CD4-positive, alpha-beta T cell treated with Interferon gamma for 1 hour (primary cell): ENCODE measurements around the gene DDAH1.

Experiments used
- DNase-seq: peaks from one replicate; pipeline ENCODE4 v3.0.0-alpha.2; 2020

Gene DDAH1

GRCh38 chr1:85295006-85295431 is 169.9 kb downstream of the DDAH1 start:
- DNase-seq, result no peak

DNA sequence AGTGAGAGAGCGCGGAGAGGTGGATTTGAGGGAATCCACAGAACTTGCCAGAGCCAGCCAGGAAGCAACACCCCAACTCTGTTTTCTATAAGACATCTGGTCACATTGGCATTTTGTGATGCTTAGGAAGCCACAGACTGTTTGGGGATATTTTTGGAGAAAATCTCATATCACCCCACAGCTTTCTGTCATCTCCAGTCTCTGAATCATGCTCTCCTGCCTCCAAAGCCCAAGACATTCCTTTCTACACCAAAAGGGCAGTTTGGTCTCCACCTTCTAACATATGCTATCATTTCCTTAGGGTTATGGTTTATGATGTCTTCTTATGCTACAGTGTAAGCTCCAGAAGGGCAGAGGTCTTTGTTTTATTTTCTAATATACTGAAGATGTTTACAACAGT is 174.1 kb downstream of the DDAH1 start:
- no peak for DNase-seq

DNA sequence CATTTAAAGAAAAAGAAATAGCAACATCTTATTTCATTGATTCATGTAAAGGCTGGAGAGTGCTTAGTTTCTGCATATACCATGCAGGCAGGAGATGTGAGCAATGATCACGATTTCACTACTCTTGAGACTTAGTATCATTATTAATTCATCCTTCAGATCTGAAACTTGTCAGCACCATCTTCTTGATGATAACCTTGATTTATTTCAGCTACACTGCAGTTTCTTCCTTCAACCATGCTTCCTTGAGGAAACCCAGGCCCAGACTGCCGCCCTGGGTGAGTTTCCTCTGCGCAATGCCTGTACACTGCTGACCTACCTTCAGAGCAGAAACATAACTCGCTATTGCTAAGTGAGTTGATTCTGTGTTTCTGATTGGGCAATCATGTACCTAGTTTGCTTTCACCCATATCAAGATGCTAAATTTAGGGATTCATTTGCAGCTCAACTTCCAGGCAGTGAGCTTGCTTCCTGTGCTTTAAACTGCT is 175.1 kb downstream of the DDAH1 start:
- DNase-seq, result no peak

DNA sequence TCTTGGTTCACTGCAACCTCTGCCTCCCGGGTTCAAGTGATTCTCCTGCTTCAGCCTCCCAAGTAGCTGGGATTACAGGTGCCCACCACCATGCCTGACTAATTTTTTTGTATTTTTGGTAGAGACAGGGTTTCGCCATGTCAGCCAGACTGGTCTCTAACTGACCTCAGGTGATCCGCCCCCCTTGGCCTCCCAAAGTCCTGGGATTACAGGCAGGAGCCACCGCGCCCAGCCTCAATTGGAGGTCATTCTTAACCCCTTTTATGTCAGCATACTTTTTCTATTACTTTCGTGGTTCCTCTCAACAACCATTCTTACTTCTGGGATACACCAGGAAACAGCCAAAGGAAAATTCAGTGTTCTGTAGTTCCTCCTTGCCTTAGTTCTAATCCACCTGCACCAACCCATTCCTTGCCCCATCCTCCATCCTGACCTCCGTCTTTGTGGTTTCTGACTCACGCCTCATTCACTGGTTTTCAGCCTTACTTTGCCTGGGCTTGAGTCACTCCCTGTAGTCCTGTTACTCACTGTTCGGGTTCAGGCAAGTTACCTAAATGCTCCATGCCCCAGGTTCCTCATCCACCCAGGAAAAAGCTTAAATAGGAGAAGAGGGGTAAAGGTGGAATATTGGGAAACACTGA is 175.6 kb downstream of the DDAH1 start:
- DNase-seq, result no peak

DNA sequence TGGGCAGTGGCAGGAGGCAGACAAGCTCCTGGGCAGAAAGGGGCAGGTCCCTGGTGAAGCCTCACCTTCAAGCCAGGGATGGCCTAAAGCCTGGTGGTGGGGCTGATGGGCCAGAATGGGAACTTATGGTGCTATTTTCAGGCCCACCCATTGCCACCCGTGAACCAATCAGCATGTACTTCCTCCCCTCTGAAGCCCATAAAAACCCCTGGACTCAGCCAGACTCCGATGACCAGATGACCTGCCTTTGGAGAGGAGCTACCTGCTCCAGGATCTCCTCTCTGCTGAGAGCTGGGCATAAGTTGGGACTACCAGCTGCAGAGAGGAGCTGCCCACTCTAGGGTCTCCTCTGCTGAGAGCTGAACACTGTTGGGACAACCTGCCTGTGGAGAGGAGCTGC is 180.8 kb downstream of the DDAH1 start:
- no peak for DNase-seq

- DNase-seq, result no peak
These were observed 181.3 kb downstream of the DDAH1 start for GRCh38 chr1:85283475-85284199.

DNA sequence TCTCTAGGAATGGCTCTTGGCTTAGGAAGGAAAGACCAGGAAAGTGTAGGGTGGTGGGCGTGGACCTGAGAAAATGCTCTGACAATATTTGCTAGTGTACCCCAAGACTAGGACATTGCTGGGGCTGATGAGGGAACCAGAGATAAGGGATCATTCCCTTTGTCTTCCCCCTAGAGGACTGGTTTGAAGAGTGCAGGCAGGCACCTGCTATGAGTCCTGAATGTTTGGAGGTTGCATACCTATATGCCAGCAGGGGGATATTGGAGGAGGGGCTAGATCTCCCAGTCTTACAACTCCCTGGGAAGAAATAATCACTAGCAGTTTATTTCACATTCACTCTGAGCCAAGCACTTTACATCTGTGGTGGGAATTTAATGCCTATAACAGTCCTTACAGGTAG is 182.5 kb downstream of the DDAH1 start:
- DNase-seq, result no peak

GRCh38 chr1:85280636-85281035 is 184.3 kb downstream of the DDAH1 start:
- no peak for DNase-seq

DNA sequence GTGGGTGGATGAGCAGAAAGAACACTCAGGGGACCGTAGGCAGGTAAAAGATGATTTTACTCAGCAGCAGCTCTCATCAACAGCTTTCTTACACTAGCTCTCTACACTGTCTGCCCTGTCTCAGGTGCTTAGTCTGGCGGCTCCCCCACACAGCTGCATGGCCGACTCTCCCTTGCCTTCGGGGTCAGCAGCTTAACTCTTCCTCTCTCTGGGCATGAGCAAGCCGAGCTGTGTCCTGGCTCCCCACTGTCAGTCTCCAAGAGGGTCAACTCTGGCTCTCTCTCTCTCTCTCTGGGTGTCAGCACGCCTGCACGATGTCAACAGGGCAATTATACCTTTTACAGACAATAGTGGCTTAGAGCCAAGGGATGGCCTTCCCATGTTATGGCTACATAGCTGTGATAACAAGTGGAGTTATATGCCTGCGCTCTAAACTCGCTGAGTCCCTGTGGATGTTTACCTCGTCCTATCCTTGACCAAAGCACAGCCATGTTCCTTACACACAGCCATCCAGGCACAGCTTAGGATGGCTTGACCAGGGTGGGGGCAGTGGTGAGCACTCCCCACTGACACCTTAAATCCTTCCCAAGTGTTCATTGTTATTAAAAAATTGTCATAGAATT is 185.4 kb downstream of the DDAH1 start:
- no peak for DNase-seq

GRCh38 chr1:85278853-85279314 is 186.1 kb downstream of the DDAH1 start:
- DNase-seq, result peak; percentile 60

DNA sequence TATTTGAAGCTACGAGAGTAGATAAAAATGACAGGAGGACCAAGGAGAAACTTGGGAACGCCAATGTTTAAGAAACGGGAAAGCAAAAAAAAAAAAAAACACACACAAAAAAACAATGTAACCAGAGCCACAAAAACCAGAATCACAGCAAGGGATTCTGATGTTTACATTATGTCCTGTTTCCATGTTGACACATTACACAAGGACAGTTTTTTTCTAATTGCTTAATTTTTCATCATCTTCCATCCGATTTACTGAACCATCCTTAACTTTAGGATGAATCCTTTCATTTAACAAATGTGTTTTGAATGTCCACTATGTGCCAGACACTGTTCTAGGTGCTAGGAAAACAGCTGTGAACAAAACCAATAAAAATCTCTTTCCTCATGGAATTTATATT is 187.2 kb downstream of the DDAH1 start:
- no peak for DNase-seq

DNA sequence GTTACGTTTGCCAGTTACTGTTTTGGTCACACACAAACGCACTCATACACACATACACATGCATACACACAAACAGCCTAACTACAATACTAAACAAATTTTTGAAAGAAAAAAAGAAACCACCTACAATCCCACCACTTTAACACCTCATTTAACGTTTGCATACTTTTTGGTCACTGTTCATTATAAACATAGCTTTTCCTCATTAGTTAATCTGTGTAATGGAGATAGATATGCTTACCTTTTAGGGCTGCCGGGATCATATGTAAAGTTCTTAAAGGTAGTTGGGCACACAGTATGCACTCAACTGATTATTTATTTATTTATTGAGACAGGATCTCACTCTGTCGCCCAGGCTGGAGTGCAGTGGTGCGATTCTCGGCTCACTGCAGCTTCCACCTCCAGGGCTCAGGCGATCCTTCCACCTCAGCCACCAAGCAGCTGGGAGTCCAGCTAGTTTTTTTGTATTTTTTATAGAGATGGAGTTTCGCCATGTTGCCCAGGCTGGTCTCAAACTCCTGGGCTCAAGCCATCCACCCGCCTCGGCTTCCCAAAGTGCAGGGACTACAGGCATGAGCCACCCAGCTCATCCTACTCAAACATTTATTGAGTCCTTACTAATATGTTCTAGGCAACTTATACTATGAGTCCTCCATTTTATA is 187.8 kb downstream of the DDAH1 start:
- no peak for DNase-seq

- DNase-seq, result peak; percentile 98
These were observed 188.6 kb downstream of the DDAH1 start, which contains the start of gene BCL10 for GRCh38 chr1:85276215-85276977. BCL10 (minus strand) TSS chr1:85276632; CDS start chr1:85276352, 280 bp downstream.

GRCh38 chr1:85275701-85276214 is 189.2 kb downstream of the DDAH1 start:
- DNase-seq, result peak; percentile 52

DNA sequence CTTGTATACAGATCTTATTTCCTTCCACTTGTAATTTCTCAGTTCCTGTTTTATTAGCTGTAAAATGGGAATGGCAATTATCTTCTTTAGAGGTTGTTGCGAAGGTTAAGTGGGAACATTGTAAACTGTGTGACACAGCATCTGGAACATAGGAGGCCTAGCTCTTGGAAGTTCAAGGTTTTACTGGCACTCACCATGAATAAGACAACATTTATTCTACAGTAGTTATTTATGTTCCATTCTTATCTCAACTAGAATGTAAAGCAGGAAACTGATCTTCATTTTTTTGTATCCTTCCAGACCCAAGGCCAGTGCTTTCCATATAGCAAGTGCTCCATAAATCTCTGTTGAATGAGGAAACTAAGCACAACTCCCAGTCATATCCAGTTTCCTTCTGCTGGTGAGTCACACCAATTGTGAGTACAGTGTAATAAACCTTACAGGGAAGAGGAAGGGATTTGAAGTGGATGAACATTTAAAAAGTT is 189.9 kb downstream of the DDAH1 start:
- no peak for DNase-seq

DNA sequence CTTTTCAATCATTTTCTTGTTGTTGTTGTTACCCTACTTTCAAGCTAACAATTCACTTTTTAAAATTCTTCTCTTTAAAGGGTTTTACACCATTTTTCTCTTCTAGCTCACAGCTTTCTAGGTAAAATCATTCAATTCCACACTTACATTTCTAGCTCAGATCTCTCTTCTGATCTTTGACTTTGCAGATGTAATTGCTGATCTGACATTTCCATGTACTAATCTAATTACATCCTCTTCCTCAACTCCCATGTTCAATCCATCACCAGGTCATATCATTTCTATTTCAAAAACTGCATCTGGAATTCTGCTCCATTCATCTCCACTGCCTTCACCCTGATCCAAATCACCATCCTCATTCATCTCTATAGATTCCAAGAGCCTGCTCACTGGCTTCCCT is 191.6 kb downstream of the DDAH1 start:
- DNase-seq, result no peak

- no peak for DNase-seq
These were observed 196.0 kb downstream of the DDAH1 start for GRCh38 chr1:85268801-85269585.
